ENCODE data around the gene OXLD1. TPM values are rescaled to one million over a fixed set of nuclear protein-coding genes. Genes with fewer than 3 reads are reported as not detected.
A peak's percentile ranks its signal among the peaks of the same experiment; 100 is the strongest.

The OXLD1 gene
- total RNA-seq, 2 donors from 2014 or later, result 30.2 to 36.5 TPM

DNA sequence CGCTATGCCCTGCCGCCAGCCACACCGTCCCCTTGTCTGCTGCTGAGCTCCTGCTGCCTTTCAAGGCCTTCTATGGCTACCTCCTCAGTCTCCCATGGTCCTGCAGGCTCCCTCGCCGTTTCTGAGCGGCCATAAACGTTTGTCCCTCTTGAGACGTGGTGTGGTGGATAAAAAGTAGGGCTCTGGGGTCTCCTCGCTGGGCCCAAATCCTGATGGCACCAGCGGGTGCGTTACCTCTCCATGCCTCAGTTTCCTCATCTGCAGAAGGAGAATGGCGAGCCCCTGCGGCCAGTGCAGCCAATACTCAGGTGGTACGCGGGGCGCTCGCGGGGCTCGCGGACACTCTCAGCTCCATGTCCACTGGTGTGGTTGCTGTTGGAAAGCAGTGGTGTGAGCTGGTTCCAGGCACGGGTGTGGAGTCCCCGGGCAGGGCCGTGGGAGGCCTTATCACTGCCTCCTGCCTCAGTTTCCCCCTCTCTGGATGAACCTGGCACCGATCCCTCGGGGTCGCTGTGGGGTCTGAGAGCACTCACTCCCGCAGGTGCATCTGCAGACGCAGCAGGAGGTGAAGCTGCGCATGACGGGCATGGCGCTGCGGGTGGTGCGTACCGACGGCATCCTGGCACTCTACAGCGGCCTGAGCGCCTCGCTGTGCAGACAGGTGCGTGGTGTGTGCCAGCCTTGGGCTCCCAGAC is 48.2 kb upstream of the OXLD1 start:
- Histone ChIP-seq H3K4me1 (ENCODE audit: control insufficient read depth, insufficient read depth, low read length) (peaks cover 12% of the 10 kb centered on the region), H3K9ac (ENCODE audit: extremely low read depth, low read length, poor library complexity, severe bottlenecking) (no peak overlapping the region), H3K27me3 (ENCODE audit: control insufficient read depth, insufficient read depth, low read length, poor library complexity, severe bottlenecking) (no peaks in the 10 kb centered on the region), H3K27ac (ENCODE audit: low read depth, low read length) (no peak overlapping the region), H3K4me3 (ENCODE audit: low read length) (no peak overlapping the region), H3K36me3 (ENCODE audit: control insufficient read depth, insufficient read depth, low read length) (no peaks in the 10 kb centered on the region), H3K9me3 (ENCODE audit: control insufficient read depth, low read length) (no peaks in the 10 kb centered on the region)
- 94 to 98% methylated on average over 24 to 39 of the region's 39 CpGs for WGBS, 2 experiments (ENCODE audit: insufficient coverage in 1 of 2, insufficient read length in 1 of 2)
- TF ChIP-seq, protein P1, sequence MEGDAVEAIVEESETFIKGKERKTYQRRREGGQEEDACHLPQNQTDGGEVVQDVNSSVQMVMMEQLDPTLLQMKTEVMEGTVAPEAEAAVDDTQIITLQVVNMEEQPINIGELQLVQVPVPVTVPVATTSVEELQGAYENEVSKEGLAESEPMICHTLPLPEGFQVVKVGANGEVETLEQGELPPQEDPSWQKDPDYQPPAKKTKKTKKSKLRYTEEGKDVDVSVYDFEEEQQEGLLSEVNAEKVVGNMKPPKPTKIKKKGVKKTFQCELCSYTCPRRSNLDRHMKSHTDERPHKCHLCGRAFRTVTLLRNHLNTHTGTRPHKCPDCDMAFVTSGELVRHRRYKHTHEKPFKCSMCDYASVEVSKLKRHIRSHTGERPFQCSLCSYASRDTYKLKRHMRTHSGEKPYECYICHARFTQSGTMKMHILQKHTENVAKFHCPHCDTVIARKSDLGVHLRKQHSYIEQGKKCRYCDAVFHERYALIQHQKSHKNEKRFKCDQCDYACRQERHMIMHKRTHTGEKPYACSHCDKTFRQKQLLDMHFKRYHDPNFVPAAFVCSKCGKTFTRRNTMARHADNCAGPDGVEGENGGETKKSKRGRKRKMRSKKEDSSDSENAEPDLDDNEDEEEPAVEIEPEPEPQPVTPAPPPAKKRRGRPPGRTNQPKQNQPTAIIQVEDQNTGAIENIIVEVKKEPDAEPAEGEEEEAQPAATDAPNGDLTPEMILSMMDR (conservative IDR thresholded peaks at IDR 0.05), result no peak
- Mint-ChIP-seq H3K4me3 (no peak overlapping the region), H3K27me3 (ENCODE audit: insufficient read depth) (peaks cover 3% of the 10 kb centered on the region), H3K36me3 (ENCODE audit: low read depth) (peaks cover 2% of the 10 kb centered on the region), H3K9me3 (no peaks in the 10 kb centered on the region), H3K4me1 (peaks cover 6% of the 10 kb centered on the region), H3K27ac (no peak overlapping the region)
- DNase-seq, result no peak

DNA sequence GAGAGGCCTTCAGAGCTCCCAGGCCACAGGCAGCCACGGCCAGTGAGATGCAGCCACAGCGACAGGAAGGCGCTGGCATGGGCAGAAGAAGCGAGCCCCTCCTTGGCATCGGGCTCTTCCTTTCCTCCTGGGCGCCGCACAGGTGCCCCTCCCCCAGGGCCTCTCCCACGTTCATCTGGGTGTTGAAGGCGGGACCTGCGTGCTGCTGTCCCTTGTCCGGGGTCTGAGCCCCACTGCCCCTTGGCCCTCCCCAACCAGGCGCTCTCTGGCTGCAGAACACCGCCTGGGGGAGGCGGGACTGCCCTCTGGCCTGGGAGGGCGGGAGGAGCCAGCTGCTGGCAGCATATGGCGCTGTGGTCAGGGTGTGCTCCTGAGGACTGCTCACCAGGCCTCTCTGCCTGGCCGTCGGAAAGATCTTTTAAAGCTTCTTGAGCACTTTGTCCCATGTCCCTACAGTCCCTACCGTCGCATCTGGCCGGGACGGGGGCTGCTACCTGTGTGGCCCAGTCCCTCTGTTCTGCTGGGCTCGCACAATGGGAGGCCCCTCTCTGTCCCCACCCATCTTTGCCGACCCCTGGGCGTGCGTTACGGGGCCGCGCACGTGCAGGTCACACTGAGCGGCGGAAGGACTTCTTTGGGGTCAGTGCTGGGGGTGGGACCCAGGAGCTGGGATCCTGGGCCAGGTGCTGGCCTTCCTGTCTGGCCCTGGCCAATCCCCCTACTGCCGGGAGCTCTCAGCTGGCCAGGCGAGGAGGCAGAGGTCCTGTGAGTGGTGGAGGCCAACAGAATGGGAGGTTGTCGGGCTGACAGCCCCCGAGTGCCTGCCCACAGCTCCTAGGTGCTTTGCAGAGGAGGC is 47.4 kb upstream of the OXLD1 start:
- Mint-ChIP-seq H3K27ac (peak overlapping the region; percentile 75), H3K36me3 (ENCODE audit: low read depth) (peaks cover 6% of the 10 kb centered on the region), H3K9me3 (no peaks in the 10 kb centered on the region), H3K4me3 (peak overlapping the region; percentile 74), H3K4me1 (peaks cover 6% of the 10 kb centered on the region), H3K27me3 (ENCODE audit: insufficient read depth) (peaks cover 3% of the 10 kb centered on the region)
- peak; percentile 71 for DNase-seq
- H3K36me3 ChIP-seq (ENCODE audit: control insufficient read depth, insufficient read depth, low read length), result no peaks in the 10 kb centered on the region
- TF ChIP-seq, protein P1 (conservative IDR thresholded peaks at IDR 0.05), result no peak
- 79 to 85% methylated on average over 23 to 36 of the region's 36 CpGs for WGBS, 2 experiments (ENCODE audit: insufficient coverage in 1 of 2, insufficient read length in 1 of 2)
- H3K4me3 ChIP-seq (ENCODE audit: low read length), result peak overlapping the region; percentile 79
- peaks cover 12% of the 10 kb centered on the region for H3K4me1 ChIP-seq (ENCODE audit: control insufficient read depth, insufficient read depth, low read length)
- H3K27ac ChIP-seq (ENCODE audit: low read depth, low read length), result peak overlapping the region; percentile 65
- no peak overlapping the region for H3K9ac ChIP-seq (ENCODE audit: extremely low read depth, low read length, poor library complexity, severe bottlenecking)
- H3K9me3 ChIP-seq (ENCODE audit: control insufficient read depth, low read length), result no peaks in the 10 kb centered on the region
- no peaks in the 10 kb centered on the region for H3K27me3 ChIP-seq (ENCODE audit: control insufficient read depth, insufficient read depth, low read length, poor library complexity, severe bottlenecking)

DNA sequence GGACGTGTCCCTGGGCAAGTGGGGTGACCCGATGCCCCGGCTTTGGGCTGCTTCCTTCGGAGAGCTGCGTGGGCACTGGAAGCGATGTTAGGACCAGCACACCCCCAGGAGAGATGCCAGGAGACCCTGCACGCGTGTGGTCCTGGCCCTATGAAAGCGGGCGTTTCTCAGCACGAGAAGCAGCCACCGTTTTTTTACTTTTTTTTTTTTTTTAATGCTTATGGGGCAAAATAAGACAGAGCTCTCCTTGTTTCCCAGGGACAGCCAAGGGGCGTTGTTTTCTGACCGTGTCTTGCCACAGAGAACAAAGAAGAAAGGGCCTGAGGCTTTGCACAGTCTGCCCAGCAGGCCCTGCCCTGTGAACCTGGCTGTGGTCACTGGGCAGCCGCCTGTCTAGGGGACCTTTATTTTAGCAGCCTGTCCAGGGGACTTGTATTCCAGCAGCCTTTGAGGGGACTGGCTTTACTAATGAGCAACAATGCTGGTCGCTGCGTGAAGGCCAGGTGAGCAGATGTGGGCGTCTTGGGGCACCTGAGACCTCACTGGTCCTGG is 46.7 kb upstream of the OXLD1 start:
- TF ChIP-seq, protein P1 (conservative IDR thresholded peaks at IDR 0.05), result no peak
- H3K27me3 Mint-ChIP-seq (ENCODE audit: insufficient read depth), result peaks cover 3% of the 10 kb centered on the region
- peak overlapping the region; percentile 74 for H3K4me3 Mint-ChIP-seq
- Histone ChIP-seq H3K27ac (ENCODE audit: low read depth, low read length) (peak overlapping the region; percentile 65), H3K27me3 (ENCODE audit: control insufficient read depth, insufficient read depth, low read length, poor library complexity, severe bottlenecking) (no peaks in the 10 kb centered on the region), H3K9ac (ENCODE audit: extremely low read depth, low read length, poor library complexity, severe bottlenecking) (peak overlapping the region; percentile 57), H3K36me3 (ENCODE audit: control insufficient read depth, insufficient read depth, low read length) (peaks cover 4% of the 10 kb centered on the region), H3K9me3 (ENCODE audit: control insufficient read depth, low read length) (no peaks in the 10 kb centered on the region), H3K4me3 (ENCODE audit: low read length) (peak overlapping the region; percentile 79), H3K4me1 (ENCODE audit: control insufficient read depth, insufficient read depth, low read length) (peaks cover 12% of the 10 kb centered on the region)
- peaks cover 6% of the 10 kb centered on the region for H3K36me3 Mint-ChIP-seq (ENCODE audit: low read depth)
- no peaks in the 10 kb centered on the region for H3K9me3 Mint-ChIP-seq
- peak overlapping the region; percentile 75 for H3K27ac Mint-ChIP-seq
- 51 to 64% methylated on average over 18 of the region's 18 CpGs for WGBS, 2 experiments (ENCODE audit: insufficient coverage in 1 of 2, insufficient read length in 1 of 2)
- H3K4me1 Mint-ChIP-seq, result peaks cover 6% of the 10 kb centered on the region
- DNase-seq, result no peak

All from endodermal cell (in vitro differentiated cells).